ENCODE measurements around the gene ZNF764. TPM values are rescaled to one million over a fixed set of nuclear protein-coding genes. Genes with fewer than 3 reads are reported as not detected.

Gene ZNF764
- polyA plus RNA-seq, 1 donor (not counting 4 experiments of a cell fraction or from before 2014, with no cell fraction given), result 1.6 TPM

GRCh38 chr16:30519120-30520049, 38.8 kb downstream of the ZNF764 start:
- Histone ChIP-seq H3K9me3 (ENCODE audit: control insufficient read depth, low read depth, low read length) (no peaks in the 10 kb centered on the region), H3K9ac (ENCODE audit: control insufficient read depth, extremely low read depth, insufficient read depth, low read length) (no peak overlapping the region), H3K4me2 (ENCODE audit: control insufficient read depth, extremely low read depth, insufficient read depth, low read depth, low read length) (no peak overlapping the region), H3K79me2 (ENCODE audit: control insufficient read depth, insufficient read depth, low read length) (no peaks in the 10 kb centered on the region), H3K36me3 (ENCODE audit: control insufficient read depth in 2 of 2, extremely low read depth in 1 of 2, insufficient read depth in 2 of 2, low read length in 2 of 2) (no peaks in the 10 kb centered on the region), H3K4me1 (ENCODE audit: control insufficient read depth, extremely low read depth, insufficient read depth, low read length) (no peaks in the 10 kb centered on the region), H3K27ac (ENCODE audit: control insufficient read depth, insufficient read depth, low read length) (no peak overlapping the region), H3K27me3 (ENCODE audit: control insufficient read depth, extremely low read depth, insufficient read depth, low read length) (no peaks in the 10 kb centered on the region), H4K20me1 (ENCODE audit: control insufficient read depth, extremely low read depth, insufficient read depth, low read length) (no peaks in the 10 kb centered on the region), H3K9me1 (ENCODE audit: control insufficient read depth, extremely low read depth, insufficient read depth, low read length) (no peaks in the 10 kb centered on the region), H2AFZ (ENCODE audit: control insufficient read depth, low read length) (no peak overlapping the region), H3K4me3 (ENCODE audit: control insufficient read depth in 2 of 3, extremely low read depth in 1 of 3, insufficient read depth in 2 of 3, low read depth in 1 of 3, low read length in 3 of 3) (no peak overlapping the region)
- dilution Hi-C loops (cut with MboI; ENCODE audit: extremely low pct_ligation_motif_present, low sequenced_read_pairs), result no loop called here
- DNase-seq (ENCODE audit: low read depth, low spot score), result no peak
- FAIRE-seq, result no peak
- TF ChIP-seq CTCF (optimal IDR thresholded peaks at IDR 0.05 in 1 of 3, IDR thresholded peaks at IDR 0.05 in 1 of 3, conservative IDR thresholded peaks at IDR 0.05 in 1 of 3; ENCODE audit: extremely low read depth in 1 of 3, insufficient read depth in 2 of 3, low read length in 3 of 3), result no peak
- no peak for TF ChIP-seq EZH2 (IDR thresholded peaks at IDR 0.05; ENCODE audit: low read length)

GRCh38 chr16:30518552-30518951, 39.6 kb downstream of the ZNF764 start:
- TF ChIP-seq CTCF (optimal IDR thresholded peaks at IDR 0.05 in 1 of 3, IDR thresholded peaks at IDR 0.05 in 1 of 3, conservative IDR thresholded peaks at IDR 0.05 in 1 of 3; ENCODE audit: extremely low read depth in 1 of 3, insufficient read depth in 2 of 3, low read length in 3 of 3), result no peak
- TF ChIP-seq EZH2 (IDR thresholded peaks at IDR 0.05; ENCODE audit: low read length), result no peak
- no peaks in the 10 kb centered on the region for H4K20me1 ChIP-seq (ENCODE audit: control insufficient read depth, extremely low read depth, insufficient read depth, low read length)
- peaks cover under 1% of the 10 kb centered on the region for H3K27me3 ChIP-seq (ENCODE audit: control insufficient read depth, extremely low read depth, insufficient read depth, low read length)
- H3K4me2 ChIP-seq (ENCODE audit: control insufficient read depth, extremely low read depth, insufficient read depth, low read depth, low read length), result no peak overlapping the region
- no peak overlapping the region for H3K27ac ChIP-seq (ENCODE audit: control insufficient read depth, insufficient read depth, low read length)
- no peaks in the 10 kb centered on the region for H3K9me3 ChIP-seq (ENCODE audit: control insufficient read depth, low read depth, low read length)
- no peak for DNase-seq (ENCODE audit: low read depth, low spot score)
- no peak overlapping the region for H3K9ac ChIP-seq (ENCODE audit: control insufficient read depth, extremely low read depth, insufficient read depth, low read length)
- no peaks in the 10 kb centered on the region for H3K79me2 ChIP-seq (ENCODE audit: control insufficient read depth, insufficient read depth, low read length)
- dilution Hi-C loops (cut with MboI; ENCODE audit: extremely low pct_ligation_motif_present, low sequenced_read_pairs), result no loop called here
- H3K9me1 ChIP-seq (ENCODE audit: control insufficient read depth, extremely low read depth, insufficient read depth, low read length), result no peaks in the 10 kb centered on the region
- H3K4me3 ChIP-seq (ENCODE audit: control insufficient read depth in 2 of 3, extremely low read depth in 1 of 3, insufficient read depth in 2 of 3, low read depth in 1 of 3, low read length in 3 of 3), result no peak overlapping the region
- no peaks in the 10 kb centered on the region for H3K36me3 ChIP-seq (ENCODE audit: control insufficient read depth in 2 of 2, extremely low read depth in 1 of 2, insufficient read depth in 2 of 2, low read length in 2 of 2)
- no peaks in the 10 kb centered on the region for H3K4me1 ChIP-seq (ENCODE audit: control insufficient read depth, extremely low read depth, insufficient read depth, low read length)
- no peak overlapping the region for H2AFZ ChIP-seq (ENCODE audit: control insufficient read depth, low read length)
- FAIRE-seq, result no peak
